ENCODE measurements around the gene SDR39U1.
"Not testable (repeated sequence)": the region's sequence is repeated elsewhere in the genome, so short reads cannot be mapped to it uniquely, and the experiment has no call there.

SDR39U1 gene

DNA sequence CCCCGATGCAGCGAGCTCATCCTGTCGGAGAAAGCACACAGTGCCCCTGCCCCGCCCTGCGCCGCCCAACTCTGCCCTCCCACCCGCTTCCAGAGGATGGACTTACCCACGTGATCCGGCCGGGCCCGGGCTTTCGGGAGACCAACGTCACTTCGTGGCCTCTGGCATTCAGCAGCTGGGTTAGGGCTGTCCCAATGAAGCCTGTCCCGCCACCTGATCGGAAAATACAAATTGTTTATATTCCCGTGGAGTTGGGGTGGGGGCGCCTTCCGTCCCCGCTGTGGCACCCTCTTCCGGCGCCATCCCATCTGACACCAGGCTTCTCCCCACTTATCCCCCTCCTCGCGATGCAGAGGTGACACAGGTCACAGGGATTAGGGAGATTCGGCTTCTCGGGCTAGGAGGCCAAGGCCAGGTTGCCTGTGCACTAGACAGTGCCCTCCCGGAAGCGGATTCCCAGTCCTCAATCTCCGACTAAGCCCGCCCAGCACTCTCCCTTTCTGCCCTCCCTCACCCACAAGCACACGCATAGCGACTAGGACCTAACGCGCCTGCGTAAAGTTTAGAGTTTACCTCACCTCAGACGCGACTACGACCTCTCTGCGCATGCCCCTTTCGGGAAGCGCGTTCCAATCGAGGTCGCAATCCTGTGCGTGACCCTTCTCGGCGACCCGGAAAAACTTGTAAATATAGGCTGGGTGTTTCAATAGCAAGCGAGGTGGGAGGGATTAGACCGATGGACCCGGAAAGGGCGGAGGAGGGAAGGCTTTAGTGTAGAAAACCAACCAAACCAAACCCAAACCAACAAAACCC, at the start of gene SDR39U1:
Gene SDR39U1 (minus strand): TSS at position 537 of the 813 bp plus-strand sequence. CDS start 7 bp downstream, at position 530.
- peak; percentile 92 for DNase-seq

GRCh38 chr14:24491586-24492408, 49.2 kb upstream of the SDR39U1 start:
- DNase-seq = not testable (repeated sequence)

GRCh38 chr14:24483604-24484252, 41.2 kb upstream of the SDR39U1 start:
- no peak for DNase-seq

GRCh38 chr14:24482699-24483303, 40.2 kb upstream of the SDR39U1 start:
- not testable (repeated sequence) for DNase-seq

DNA sequence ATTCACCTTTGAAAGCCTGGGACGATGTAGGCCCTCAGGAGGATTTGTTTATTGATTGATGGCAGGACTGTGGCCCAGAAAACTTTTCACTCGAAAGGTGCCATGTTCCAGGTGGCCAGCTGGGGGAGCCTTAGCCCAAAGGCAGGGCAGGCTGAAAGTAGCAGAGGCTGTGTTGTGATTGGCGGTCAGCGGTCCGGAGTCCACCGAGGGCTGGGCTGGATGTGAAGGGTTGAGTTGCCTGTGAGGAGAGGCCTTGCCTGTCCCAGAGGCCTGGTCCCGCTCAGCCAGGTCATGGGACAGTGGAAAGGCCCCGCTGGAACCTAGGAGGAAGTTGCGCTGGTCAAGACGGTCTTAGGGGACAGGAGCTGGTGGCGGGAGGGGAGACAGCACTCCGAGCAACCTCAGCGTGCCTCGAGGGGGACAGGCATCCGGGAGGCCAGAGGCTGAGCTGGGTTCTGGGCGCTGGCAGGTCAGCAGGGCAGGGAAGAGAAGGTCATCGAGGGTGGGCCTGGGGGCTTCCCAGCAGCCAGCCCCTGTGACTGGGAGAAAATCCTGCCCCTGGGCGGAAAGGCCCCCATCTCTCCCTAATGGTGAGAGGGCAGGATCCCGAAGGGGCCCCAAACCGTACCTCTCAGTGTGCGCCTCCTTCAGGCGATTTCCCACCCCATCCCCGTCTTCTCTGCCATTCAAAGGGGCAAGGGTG, 39.2 kb upstream of the SDR39U1 start:
- peak; percentile 43 for DNase-seq

GRCh38 chr14:24479999-24480398, 37.4 kb upstream of the SDR39U1 start:
- DNase-seq = not testable (repeated sequence)

DNA sequence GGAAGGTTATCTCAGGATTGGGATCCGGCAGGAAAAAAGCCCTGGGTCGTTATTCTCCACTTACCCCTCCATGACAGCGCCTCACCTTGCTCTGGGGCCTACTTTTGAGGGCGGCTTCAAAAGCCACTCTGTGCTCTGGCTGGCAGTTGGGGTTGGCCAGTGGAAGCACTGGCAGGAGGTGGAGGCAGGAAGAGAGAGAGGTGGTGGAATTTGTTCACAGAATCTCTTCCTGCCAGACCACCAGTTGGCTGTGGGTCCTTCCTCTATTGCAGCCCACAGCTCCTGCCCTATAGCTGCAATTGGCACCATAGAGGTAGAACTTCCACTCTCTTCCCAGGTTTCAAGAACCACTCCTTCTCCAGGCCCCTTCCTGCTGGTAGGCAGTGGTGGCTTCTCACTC, 32.7 kb upstream of the SDR39U1 start:
- DNase-seq = no peak

DNA sequence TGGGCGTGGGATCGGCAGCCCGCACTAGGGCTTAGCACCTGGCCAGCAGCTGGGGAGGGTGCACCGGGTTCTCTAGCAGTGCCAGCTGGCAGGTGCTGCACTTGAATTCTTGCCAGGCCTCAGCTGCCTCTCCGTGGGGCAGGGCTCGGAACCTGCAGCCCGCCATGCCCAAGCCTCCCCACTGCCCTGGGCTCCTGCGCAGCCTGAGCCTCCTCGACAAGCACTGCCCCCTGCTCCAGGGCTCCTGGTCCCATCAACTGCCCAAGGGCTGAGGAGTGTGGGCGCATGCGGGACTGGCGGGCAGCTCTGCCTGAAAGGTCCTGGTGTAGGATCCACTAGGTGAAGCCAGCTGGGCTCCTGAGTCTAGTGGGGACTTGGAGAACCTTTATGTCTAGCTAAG, 30.6 kb upstream of the SDR39U1 start:
- DNase-seq = no peak

- DNase-seq = not testable (repeated sequence)
Observed at GRCh38 chr14:24470450-24470849, 27.9 kb upstream of the SDR39U1 start.

GRCh38 chr14:24465805-24466204, 23.2 kb upstream of the SDR39U1 start:
- no peak for DNase-seq

DNA sequence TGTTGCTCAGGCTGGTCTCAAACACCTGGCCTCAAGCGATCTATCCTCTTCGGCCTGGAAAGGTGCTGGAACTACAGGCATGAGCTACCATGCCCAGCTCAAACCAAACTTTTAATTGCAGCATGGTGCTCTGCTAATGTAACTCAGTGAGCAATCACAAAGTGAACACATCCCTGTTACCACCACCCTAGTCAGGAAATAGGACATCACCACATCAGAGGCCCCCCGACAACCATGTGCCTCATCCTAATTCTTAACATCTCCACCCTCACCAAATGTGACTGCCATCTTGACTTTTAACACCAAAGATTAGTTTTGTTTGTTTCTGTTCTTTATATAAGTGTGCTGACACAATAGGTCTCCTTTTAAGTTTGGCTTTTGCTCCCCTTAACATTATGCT, 22.8 kb upstream of the SDR39U1 start:
- no peak for DNase-seq

DNA sequence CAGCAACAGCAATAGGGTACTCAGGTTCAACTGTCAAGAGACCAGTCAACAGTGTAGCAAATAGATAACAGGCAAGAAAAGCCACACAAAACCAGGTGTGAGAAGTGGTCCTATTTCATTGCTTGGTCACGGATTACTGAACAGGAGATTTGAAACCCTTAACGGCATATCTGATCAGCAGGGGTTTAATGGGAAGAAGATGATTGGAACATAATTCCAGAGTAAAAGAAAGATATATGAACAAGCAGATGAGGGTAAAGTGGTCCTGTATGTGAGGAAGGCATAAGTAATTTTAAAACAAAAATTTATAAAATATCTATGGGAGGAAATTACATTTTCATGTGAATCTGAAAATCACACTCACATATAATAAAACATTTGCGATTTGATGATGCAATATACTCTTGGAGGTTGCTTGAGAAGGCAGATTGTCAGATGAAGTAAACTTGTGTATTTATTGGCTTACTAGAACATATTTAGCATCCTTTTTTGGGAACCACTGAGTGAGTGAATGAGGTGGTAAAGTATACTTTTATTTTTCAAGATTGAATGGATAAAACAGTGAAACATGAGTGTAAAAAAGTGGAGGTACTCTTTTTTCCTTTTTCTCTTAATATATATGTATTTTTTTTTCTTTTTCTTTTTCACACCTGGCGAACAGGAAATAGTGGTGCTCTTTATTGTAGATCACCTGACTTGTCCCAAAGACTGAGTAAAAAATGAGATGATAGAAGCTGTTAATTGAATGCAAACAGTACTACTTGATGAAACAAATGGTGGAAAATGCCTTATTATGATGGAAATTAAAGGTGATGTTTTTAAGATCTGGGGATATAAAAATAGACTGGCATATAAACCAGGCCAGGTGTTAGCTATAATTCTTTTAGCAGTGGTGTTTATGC, 21.6 kb upstream of the SDR39U1 start:
- no peak for DNase-seq

- DNase-seq = no peak
Observed at GRCh38 chr14:24463017-24463883, 20.7 kb upstream of the SDR39U1 start.

DNA sequence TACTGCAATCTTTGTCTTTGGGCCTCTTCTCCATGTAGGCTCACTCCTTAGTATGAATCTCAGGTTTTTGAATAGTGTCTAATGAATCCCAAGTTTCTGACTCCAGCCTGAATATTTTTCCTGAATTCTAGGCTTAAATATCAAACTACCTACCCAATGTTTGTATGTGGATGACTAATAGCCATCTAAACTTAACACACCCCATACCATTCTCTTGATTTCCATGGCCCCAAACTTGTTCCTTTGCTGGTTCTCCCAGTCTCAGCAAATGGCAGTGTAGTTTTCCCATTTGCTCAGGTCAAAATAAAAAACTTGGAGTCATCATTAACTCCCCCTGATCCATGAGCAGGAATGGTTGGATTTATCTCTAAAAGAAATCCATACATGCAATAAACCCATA, 18.8 kb upstream of the SDR39U1 start:
- no peak for DNase-seq

- no peak for DNase-seq
Observed at GRCh38 chr14:24459331-24459730, 16.8 kb upstream of the SDR39U1 start.

DNA sequence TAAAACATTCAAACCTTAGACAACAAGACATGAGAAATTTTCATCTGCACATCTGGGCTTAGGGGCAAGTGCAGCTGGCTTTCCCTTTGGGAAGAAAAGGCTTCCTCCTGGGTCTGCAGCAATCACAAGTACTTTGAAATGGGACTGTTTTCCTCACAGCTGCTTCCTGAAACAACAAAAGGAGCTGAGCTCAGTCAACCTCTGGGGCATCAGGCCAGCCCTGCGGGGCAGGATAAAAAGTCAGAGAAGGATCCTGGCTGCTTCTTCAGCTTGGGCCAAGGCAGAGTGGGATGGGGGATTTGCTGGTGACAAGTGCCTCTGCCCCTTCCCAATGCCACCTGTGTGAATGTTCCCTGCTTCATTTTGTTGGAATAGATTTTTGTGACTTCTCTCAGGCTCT, 16.2 kb upstream of the SDR39U1 start:
- no peak for DNase-seq

- DNase-seq = no peak
Observed at GRCh38 chr14:24456980-24457379, 14.4 kb upstream of the SDR39U1 start.

GRCh38 chr14:24450828-24451227, 8.3 kb upstream of the SDR39U1 start:
- DNase-seq = not testable (repeated sequence)

DNA sequence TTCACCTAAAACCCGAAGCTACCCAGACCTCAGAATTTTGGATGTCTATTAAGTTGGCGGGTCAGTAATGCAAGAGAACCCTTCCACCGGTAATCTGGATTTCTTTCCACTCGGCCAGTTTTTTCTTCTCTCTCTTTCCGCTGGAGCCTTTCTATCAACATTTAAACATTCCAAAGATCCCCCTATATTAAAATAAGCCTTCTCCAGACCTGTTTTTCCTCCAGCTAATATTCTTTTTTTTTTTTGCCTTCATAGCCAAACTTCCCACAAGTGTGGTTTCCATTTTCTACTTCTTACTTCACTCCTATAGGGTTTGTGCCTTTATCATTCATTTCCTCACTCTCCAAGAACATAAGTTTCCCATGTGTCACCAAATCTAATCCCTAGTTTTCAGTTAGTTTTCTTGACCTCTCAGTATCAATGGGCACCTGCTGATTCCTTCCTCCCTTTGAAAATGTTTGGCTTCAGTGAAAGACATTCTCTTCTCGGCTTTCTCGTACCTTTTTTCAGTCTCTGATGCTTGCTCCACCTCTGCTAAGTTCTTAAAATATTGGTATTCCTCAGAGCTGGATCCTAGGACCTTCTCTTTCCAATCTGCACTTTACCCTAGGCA, 583 bp upstream of the SDR39U1 start:
- DNase-seq = no peak

GRCh38 chr14:24441904-24442239, 704 bp downstream of the SDR39U1 start:
- no peak for DNase-seq

All from activated CD4-positive, CD25-positive, alpha-beta regulatory T cell treated with anti-CD3 and anti-CD28 coated beads, Interleukin-2, amount 50 U/mL, for 72 hours (primary cell).